Measurements from ENCODE around the gene SPRR4.

SPRR4 gene

GRCh38 chr1:152970495-152970894 lies at the start of gene SPRR4:
Gene SPRR4 (plus strand): TSS chr1:152970648. CDS start chr1:152971891, 1,243 bp downstream.
- no peak for DNase-seq (ENCODE audit: low read depth in 3 of 3)

- DNase-seq (ENCODE audit: low read depth in 3 of 3), result no peak
Measured at GRCh38 chr1:152924191-152924590, 46.3 kb upstream of the SPRR4 start.

GRCh38 chr1:152926091-152926490 lies 44.4 kb upstream of the SPRR4 start:
- DNase-seq (ENCODE audit: low read depth in 3 of 3), result no peak

GRCh38 chr1:152928671-152929070 lies 41.8 kb upstream of the SPRR4 start:
- no peak for DNase-seq (ENCODE audit: low read depth in 3 of 3)

GRCh38 chr1:152932170-152932811 lies 38.2 kb upstream of the SPRR4 start:
- no peak for DNase-seq (ENCODE audit: low read depth in 3 of 3)

- DNase-seq (ENCODE audit: low read depth in 3 of 3), result no peak
Measured at GRCh38 chr1:152933196-152933595, 37.3 kb upstream of the SPRR4 start.

- DNase-seq (ENCODE audit: low read depth in 3 of 3), result no peak
Measured at GRCh38 chr1:152940614-152941013, 29.8 kb upstream of the SPRR4 start.

GRCh38 chr1:152941037-152941711 lies 29.3 kb upstream of the SPRR4 start:
- no peak for DNase-seq (ENCODE audit: low read depth in 3 of 3)

GRCh38 chr1:152942161-152942560 lies 28.3 kb upstream of the SPRR4 start:
- no peak for DNase-seq (ENCODE audit: low read depth in 3 of 3)

GRCh38 chr1:152946248-152946647 lies 24.2 kb upstream of the SPRR4 start:
- no peak for DNase-seq (ENCODE audit: low read depth in 3 of 3)

- DNase-seq (ENCODE audit: low read depth in 3 of 3), result no peak
Measured at GRCh38 chr1:152946651-152947256, 23.7 kb upstream of the SPRR4 start, which contains the start of gene SPRR5. Gene SPRR5 (plus strand): TSS chr1:152947206. CDS start chr1:152948555, 1,349 bp downstream.

- no peak for DNase-seq (ENCODE audit: low read depth in 3 of 3)
Measured at GRCh38 chr1:152951711-152952110, 18.7 kb upstream of the SPRR4 start.

GRCh38 chr1:152953761-152954160 lies 16.7 kb upstream of the SPRR4 start:
- DNase-seq (ENCODE audit: low read depth in 3 of 3), result no peak

- no peak for DNase-seq (ENCODE audit: low read depth in 3 of 3)
Measured at GRCh38 chr1:152954436-152954835, 16.0 kb upstream of the SPRR4 start.

- no peak for DNase-seq (ENCODE audit: low read depth in 3 of 3)
Measured at GRCh38 chr1:152957561-152957960, 12.9 kb upstream of the SPRR4 start.

- no peak for DNase-seq (ENCODE audit: low read depth in 3 of 3)
Measured at GRCh38 chr1:152959273-152959672, 11.2 kb upstream of the SPRR4 start.

GRCh38 chr1:152959801-152960451 lies 10.5 kb upstream of the SPRR4 start:
- no peak for DNase-seq (ENCODE audit: low read depth in 3 of 3)

GRCh38 chr1:152960452-152961044 lies 9.9 kb upstream of the SPRR4 start:
- no peak for DNase-seq (ENCODE audit: low read depth in 3 of 3)

GRCh38 chr1:152961226-152961891 lies 9.1 kb upstream of the SPRR4 start:
- no peak for DNase-seq (ENCODE audit: low read depth in 3 of 3)

- no peak for DNase-seq (ENCODE audit: low read depth in 3 of 3)
Measured at GRCh38 chr1:152962876-152963415, 7.5 kb upstream of the SPRR4 start.

GRCh38 chr1:152964536-152964935 lies 5.9 kb upstream of the SPRR4 start:
- DNase-seq (ENCODE audit: low read depth in 3 of 3), result no peak
